ENCODE data around the gene SPIN1.

Gene SPIN1

DNA sequence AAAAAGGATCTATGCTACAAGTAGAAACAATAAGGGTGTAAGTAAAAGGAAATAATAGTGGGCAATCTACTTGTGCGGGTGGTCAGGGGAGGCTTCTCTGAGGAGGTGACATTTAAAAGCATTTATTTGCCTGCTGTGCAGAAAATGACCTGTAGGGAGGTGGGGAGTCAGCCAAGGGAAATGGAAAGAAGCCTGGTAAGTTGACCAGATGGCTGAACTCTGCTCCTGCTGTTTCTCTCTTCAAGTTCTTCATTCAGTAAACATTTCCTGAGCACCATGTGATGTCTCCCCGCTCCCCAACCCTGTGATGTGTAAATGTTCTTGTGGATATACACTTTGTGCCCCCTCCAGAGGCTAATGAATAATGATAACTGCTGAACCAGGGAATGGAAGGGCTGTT lies 9.9 kb upstream of the SPIN1 start:
- CTCF ChIA-PET: no interaction called here
- no peak overlapping the region for H3K4me3 ChIP-seq (ENCODE audit: low read depth, low read length)
- no peaks in the 10 kb centered on the region for H3K36me3 ChIP-seq (ENCODE audit: control insufficient read depth in 2 of 2, insufficient read depth in 1 of 2, low read length in 2 of 2)
- H3K27ac ChIP-seq (ENCODE audit: extremely low read depth, low read depth, low read length): no peak overlapping the region
- no peaks in the 10 kb centered on the region for H3K9me3 ChIP-seq (ENCODE audit: control insufficient read depth, insufficient read depth, low read depth, low read length)
- H3K4me1 ChIP-seq (ENCODE audit: control insufficient read depth, insufficient read depth, low read length): no peaks in the 10 kb centered on the region
- TF ChIP-seq GLIS2 (tag by site-specific recombination; IDR thresholded peaks at IDR 0.05) (no peak), ZNF266 (tag by site-specific recombination; IDR thresholded peaks at IDR 0.05; ENCODE audit: low read depth) (no peak), REPIN1 (tag by site-specific recombination; IDR thresholded peaks at IDR 0.05; ENCODE audit: low read depth) (no peak), ZNF140 (tag by site-specific recombination; IDR thresholded peaks at IDR 0.05) (no peak), ZNF488 (tag by site-specific recombination; IDR thresholded peaks at IDR 0.05) (no peak), ZNF600 (tag by site-specific recombination; IDR thresholded peaks at IDR 0.05) (no peak), SCRT1 (tag by site-specific recombination; IDR thresholded peaks at IDR 0.05; ENCODE audit: borderline replicate concordance) (no peak), ZSCAN30 (tag by site-specific recombination; IDR thresholded peaks at IDR 0.05) (no peak), BCL11A (tag by site-specific recombination; IDR thresholded peaks at IDR 0.05; ENCODE audit: low read depth) (no peak), ZNF114 (tag by site-specific recombination; IDR thresholded peaks at IDR 0.05) (no peak), ZNF555 (tag by site-specific recombination; conservative IDR thresholded peaks at IDR 0.05) (no peak), ZNF623 (tag by site-specific recombination; IDR thresholded peaks at IDR 0.05) (no peak), ZNF221 (tag by site-specific recombination; IDR thresholded peaks at IDR 0.05; ENCODE audit: borderline replicate concordance) (no peak), KLF9 (tag by site-specific recombination; IDR thresholded peaks at IDR 0.05; ENCODE audit: low read depth) (no peak), ZNF324 (tag by site-specific recombination; IDR thresholded peaks at IDR 0.05) (no peak), IKZF3 (tag by site-specific recombination; IDR thresholded peaks at IDR 0.05) (no peak), ZNF521 (tag by site-specific recombination; IDR thresholded peaks at IDR 0.05) (no peak)
- TF ChIP-seq, protein P1, sequence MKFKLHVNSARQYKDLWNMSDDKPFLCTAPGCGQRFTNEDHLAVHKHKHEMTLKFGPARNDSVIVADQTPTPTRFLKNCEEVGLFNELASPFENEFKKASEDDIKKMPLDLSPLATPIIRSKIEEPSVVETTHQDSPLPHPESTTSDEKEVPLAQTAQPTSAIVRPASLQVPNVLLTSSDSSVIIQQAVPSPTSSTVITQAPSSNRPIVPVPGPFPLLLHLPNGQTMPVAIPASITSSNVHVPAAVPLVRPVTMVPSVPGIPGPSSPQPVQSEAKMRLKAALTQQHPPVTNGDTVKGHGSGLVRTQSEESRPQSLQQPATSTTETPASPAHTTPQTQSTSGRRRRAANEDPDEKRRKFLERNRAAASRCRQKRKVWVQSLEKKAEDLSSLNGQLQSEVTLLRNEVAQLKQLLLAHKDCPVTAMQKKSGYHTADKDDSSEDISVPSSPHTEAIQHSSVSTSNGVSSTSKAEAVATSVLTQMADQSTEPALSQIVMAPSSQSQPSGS (tag by site-specific recombination; IDR thresholded peaks at IDR 0.05; ENCODE audit: low read depth): no peak
- TF ChIP-seq, protein P2, sequence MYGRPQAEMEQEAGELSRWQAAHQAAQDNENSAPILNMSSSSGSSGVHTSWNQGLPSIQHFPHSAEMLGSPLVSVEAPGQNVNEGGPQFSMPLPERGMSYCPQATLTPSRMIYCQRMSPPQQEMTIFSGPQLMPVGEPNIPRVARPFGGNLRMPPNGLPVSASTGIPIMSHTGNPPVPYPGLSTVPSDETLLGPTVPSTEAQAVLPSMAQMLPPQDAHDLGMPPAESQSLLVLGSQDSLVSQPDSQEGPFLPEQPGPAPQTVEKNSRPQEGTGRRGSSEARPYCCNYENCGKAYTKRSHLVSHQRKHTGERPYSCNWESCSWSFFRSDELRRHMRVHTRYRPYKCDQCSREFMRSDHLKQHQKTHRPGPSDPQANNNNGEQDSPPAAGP (tag by site-specific recombination; IDR thresholded peaks at IDR 0.05): no peak
- POLR2A ChIA-PET: no interaction called here

DNA sequence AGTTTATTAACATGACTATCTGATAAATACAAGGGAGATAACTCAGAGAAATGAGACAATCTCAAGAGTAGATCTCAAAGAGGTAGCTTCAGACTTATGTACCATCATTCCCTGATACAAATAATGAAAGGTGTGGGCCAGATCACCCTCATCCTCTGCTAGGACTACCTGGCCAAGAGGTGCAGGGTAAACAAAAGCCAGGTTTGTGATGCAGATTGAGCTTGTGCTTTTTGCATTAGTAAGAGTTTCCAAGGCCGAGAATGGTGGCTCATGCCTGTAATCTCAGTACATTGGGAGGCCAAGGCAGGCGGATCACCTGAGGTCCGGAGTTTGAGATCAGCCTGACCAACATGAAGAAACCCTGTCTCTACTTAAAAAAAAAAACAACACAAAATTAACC lies 8.9 kb upstream of the SPIN1 start:
- TF ChIP-seq ZNF239 (tag by site-specific recombination; IDR thresholded peaks at IDR 0.05): no peak
- no peak for TF ChIP-seq ZNF175 (tag by site-specific recombination; IDR thresholded peaks at IDR 0.05)
- no peak for TF ChIP-seq ZNF280D (tag by site-specific recombination; IDR thresholded peaks at IDR 0.05)
- TF ChIP-seq ZNF335 (tag by site-specific recombination; conservative IDR thresholded peaks at IDR 0.05): no peak
- no peak for TF ChIP-seq ZNF670 (tag by site-specific recombination; IDR thresholded peaks at IDR 0.05; ENCODE audit: low read depth)
- no peak for TF ChIP-seq ZXDB (tag by site-specific recombination; IDR thresholded peaks at IDR 0.05)
- no peak for TF ChIP-seq ZNF223 (tag by site-specific recombination; IDR thresholded peaks at IDR 0.05)
- TF ChIP-seq ZNF837 (tag by site-specific recombination; IDR thresholded peaks at IDR 0.05): no peak
- TF ChIP-seq, protein P3, sequence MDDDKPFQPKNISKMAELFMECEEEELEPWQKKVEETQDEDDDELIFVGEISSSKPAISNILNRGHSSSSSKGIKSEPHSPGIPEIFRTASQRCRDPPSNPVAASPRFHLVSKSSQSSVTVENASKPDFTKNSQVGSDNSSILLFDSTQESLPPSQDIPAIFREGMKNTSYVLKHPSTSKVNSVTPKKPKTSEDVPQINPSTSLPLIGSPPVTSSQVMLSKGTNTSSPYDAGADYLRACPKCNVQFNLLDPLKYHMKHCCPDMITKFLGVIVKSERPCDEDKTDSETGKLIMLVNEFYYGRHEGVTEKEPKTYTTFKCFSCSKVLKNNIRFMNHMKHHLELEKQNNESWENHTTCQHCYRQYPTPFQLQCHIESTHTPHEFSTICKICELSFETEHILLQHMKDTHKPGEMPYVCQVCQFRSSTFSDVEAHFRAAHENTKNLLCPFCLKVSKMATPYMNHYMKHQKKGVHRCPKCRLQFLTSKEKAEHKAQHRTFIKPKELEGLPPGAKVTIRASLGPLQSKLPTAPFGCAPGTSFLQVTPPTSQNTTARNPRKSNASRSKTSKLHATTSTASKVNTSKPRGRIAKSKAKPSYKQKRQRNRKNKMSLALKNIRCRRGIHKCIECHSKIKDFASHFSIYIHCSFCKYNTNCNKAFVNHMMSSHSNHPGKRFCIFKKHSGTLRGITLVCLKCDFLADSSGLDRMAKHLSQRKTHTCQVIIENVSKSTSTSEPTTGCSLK (tag by site-specific recombination; IDR thresholded peaks at IDR 0.05): no peak
- TF ChIP-seq GLIS1 (tag by site-specific recombination; IDR thresholded peaks at IDR 0.05): no peak
- TF ChIP-seq ZNF394 (tag by site-specific recombination; IDR thresholded peaks at IDR 0.05; ENCODE audit: borderline replicate concordance): no peak
- H3K9me3 ChIP-seq (ENCODE audit: control insufficient read depth, insufficient read depth, low read depth, low read length): no peaks in the 10 kb centered on the region
- H3K4me1 ChIP-seq (ENCODE audit: control insufficient read depth, insufficient read depth, low read length): no peaks in the 10 kb centered on the region
- no peak overlapping the region for H3K4me3 ChIP-seq (ENCODE audit: low read depth, low read length)
- ChIA-PET POLR2A (no interaction called here), CTCF (interaction anchor here (0.7 kb wide), 1 partner anchor 52 kb away, joined by 3 read pairs; no protein-coding TSS in a partner anchor)
- H3K36me3 ChIP-seq (ENCODE audit: control insufficient read depth in 2 of 2, insufficient read depth in 1 of 2, low read length in 2 of 2): no peaks in the 10 kb centered on the region
- no peak overlapping the region for H3K27ac ChIP-seq (ENCODE audit: extremely low read depth, low read depth, low read length)
